Gastrocnemius medialis (tissue), 4 donors: ENCODE results near the gene PRMT1.

Experiments
- POLR2A ChIP-seq, 2 donors: fragments of 450-650 bp; IDR thresholded peaks; one replicate each; pipeline ENCODE4 v1.6.1; 2017; ENCODE audit warnings: antibody characterized with exemption in 2 of 2, mild to moderate bottlenecking in 2 of 2, moderate library complexity in 2 of 2
- TF ChIP-seq, protein P1 (sequence below), 5 experiments: fragments of 450-650 bp in 3 of 5; fragments of 200-600 bp in 2 of 5; sonication (generic) in 2 of 5; IDR thresholded peaks in 4 of 5; conservative IDR thresholded peaks in 1 of 5; 1 replicate in 4 of 5; 2 replicates in 1 of 5; pipeline ENCODE4 v1.5.1; 2016 to 2019; ENCODE audit warnings: antibody characterized with exemption in 5 of 5, mild to moderate bottlenecking in 3 of 5, moderate library complexity in 3 of 5

- TF ChIP-seq, protein P1, sequence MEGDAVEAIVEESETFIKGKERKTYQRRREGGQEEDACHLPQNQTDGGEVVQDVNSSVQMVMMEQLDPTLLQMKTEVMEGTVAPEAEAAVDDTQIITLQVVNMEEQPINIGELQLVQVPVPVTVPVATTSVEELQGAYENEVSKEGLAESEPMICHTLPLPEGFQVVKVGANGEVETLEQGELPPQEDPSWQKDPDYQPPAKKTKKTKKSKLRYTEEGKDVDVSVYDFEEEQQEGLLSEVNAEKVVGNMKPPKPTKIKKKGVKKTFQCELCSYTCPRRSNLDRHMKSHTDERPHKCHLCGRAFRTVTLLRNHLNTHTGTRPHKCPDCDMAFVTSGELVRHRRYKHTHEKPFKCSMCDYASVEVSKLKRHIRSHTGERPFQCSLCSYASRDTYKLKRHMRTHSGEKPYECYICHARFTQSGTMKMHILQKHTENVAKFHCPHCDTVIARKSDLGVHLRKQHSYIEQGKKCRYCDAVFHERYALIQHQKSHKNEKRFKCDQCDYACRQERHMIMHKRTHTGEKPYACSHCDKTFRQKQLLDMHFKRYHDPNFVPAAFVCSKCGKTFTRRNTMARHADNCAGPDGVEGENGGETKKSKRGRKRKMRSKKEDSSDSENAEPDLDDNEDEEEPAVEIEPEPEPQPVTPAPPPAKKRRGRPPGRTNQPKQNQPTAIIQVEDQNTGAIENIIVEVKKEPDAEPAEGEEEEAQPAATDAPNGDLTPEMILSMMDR (IDR thresholded peaks at IDR 0.05 in 4 of 5, conservative IDR thresholded peaks at IDR 0.05 in 1 of 5) = no peak
- TF ChIP-seq POLR2A (IDR thresholded peaks at IDR 0.05) = no peak
Measured at GRCh38 chr19:49657493-49658138, 19.5 kb upstream of the PRMT1 start.
